DOHH2 (cell line): ENCODE measurements around the gene PIP4K2B.

Experiments
- CTCF ChIP-seq: fragments of 200-600 bp; sonication (generic); IDR thresholded peaks from one replicate; pipeline ENCODE4 v1.5.1; 2014; ENCODE audit warnings: antibody characterized with exemption, mild to moderate bottlenecking, low read depth, low read length; ENCODE audit not compliant: poor library complexity, severe bottlenecking
- EZH2phosphoT487 ChIP-seq: fragments of 200-600 bp; sonication (generic); IDR thresholded peaks from 2 replicates; pipeline ENCODE4 v1.6.1; 2017; ENCODE audit warnings: borderline replicate concordance, mild to moderate bottlenecking, antibody characterized with exemption, low read length, moderate library complexity, mixed read lengths

- TF ChIP-seq CTCF (no peak), EZH2phosphoT487 (no peak)
Measured at GRCh38 chr17:38825762-38826247, 26.4 kb upstream of the PIP4K2B start.
